Heart left ventricle (tissue), 16 donors: ENCODE data around the gene UNC5C. TPM values are rescaled to one million over a fixed set of nuclear protein-coding genes. Genes with fewer than 3 reads are reported as not detected.

Experiments
- ATAC-seq, 4 donors: fragments of 200-7000 bp; cut with Tn5 transposase; one replicate each; pipeline ENCODE4 v1.9.1; 2020 to 2022; ENCODE audit warnings: moderate library complexity in 4 of 4, mild to moderate bottlenecking in 3 of 4, moderate number of reproducible peaks in 1 of 4
- DNase-seq, 5 donors: peaks; one replicate each; pipeline ENCODE4 v3.0.0-alpha.2; 2020
- H3K27ac ChIP-seq, 12 donors: fragments of 200-600 bp; sonication (generic) in 4 of 12; one replicate each; pipeline versions ENCODE4 v1.5.0 to v1.8.0; 2016 to 2022; ENCODE audit warnings: mild to moderate bottlenecking in 2 of 12
- H3K27me3 ChIP-seq, 9 donors: fragments of 200-600 bp; sonication (generic) in 2 of 9; one replicate each; pipeline versions ENCODE4 v1.5.1 to v1.8.0; 2016 to 2022; ENCODE audit warnings: mild to moderate bottlenecking in 3 of 9
- H3K36me3 ChIP-seq, 9 donors: fragments of 200-600 bp; sonication (generic) in 2 of 9; one replicate each; pipeline versions ENCODE4 v1.5.0 to v1.8.0; 2018 to 2022; ENCODE audit warnings: mild to moderate bottlenecking in 2 of 9
- H3K4me1 ChIP-seq, 12 donors: fragments of 200-600 bp; sonication (generic) in 4 of 12; one replicate each; pipeline versions ENCODE4 v1.5.0 to v1.8.0; 2016 to 2022; ENCODE audit warnings: mild to moderate bottlenecking in 3 of 12
- H3K4me3 ChIP-seq, 12 donors: fragments of 200-600 bp; sonication (generic) in 4 of 12; one replicate each; pipeline versions ENCODE4 v1.5.0 to v1.8.0; 2017 to 2022; ENCODE audit warnings: mild to moderate bottlenecking in 9 of 12, moderate library complexity in 4 of 12
- H3K9me3 ChIP-seq, 12 donors: fragments of 200-600 bp; sonication (generic) in 4 of 12; one replicate each; pipeline versions ENCODE4 v1.5.0 to v1.8.0; 2016 to 2022; ENCODE audit warnings: mild to moderate bottlenecking in 1 of 12
- CTCF ChIP-seq, 12 donors: fragments of 200-600 bp; sonication (generic) in 4 of 12; IDR thresholded peaks; one replicate each; pipeline versions ENCODE4 v1.5.0 to v1.8.0; 2018 to 2022; ENCODE audit warnings: antibody characterized with exemption in 12 of 12, mild to moderate bottlenecking in 5 of 12
- POLR2A ChIP-seq, 2 donors: fragments of 450-650 bp; IDR thresholded peaks; one replicate each; pipeline ENCODE4 v1.6.1; 2017; ENCODE audit warnings: antibody characterized with exemption in 2 of 2, mild to moderate bottlenecking in 2 of 2, moderate library complexity in 2 of 2
- WGBS, 4 donors: extraction: QIAGEN DNeasy Blood & Tissue Kit in 2 of 4; methylation state at CpG; one replicate each; pipeline versions ENCODE4 v1.1.5 to v1.1.7; 2013 to 2018; 5-methylcytosine and 5-hydroxymethylcytosine counted together
- intact Hi-C, 10 donors: fragments of 100-400 bp; cut with DNase I; formaldehyde crosslinking; loops; one replicate each; pipeline versions ENCODE4 v1.11.1 to v1.14.2; 2022
- polyA plus RNA-seq, 2 donors: library from polyadenylated mRNA; stranded (reverse); fragments of 200-250 nt; gene quantifications; one replicate each; pipeline ENCODE4 v1.2.3, GENCODE V29; 2013
- total RNA-seq, 9 donors: library from RNA; depleted of rRNA in 2 of 9; stranded (reverse); fragments of >200 nt in 2 of 9; fragmentation: NEBNext Ultra II Directional in 3 of 9; extraction: Animal tissue kit (Norgen Biotek cat#: 25700) in 3 of 9; gene quantifications; one replicate each; pipeline versions ENCODE4 v1.1.0 to v1.2.4, GENCODE V29; 2016 to 2023
- donor health status: ischemic (EF 13 %, LVEDD 7.1; RV severe dilation, severe dysfunction).
- donor health status: healthy with polysubstance abuse.
- donor health status: DM: no; HTN: yes; CAD: no.
- donor health status: DM: no; HTN: no; CAD: no.
- donor health status: ischemic (EF 25% LVEDD 6.9; RV normal size, moderate dysfunction).
- donor health status: ischemic (EF 25% LVEDD 5.7; RV mildly dilated, moderate dysfunction).
- donor health status: healthy.
- donor health status: DM: yes; HTN: yes; CAD: no.
- donor health status: ischemic (EF 35%, LVEDD 5.7; RV mildly dilated, moderate dysfunction).
- donor health status: nonischemic (EF 11% LVEDD 7.7; RV severe dilation, severe dysfunction).
- donor health status: DM: yes; HTN: yes; CAD: no.
- donor health status: PGD.
- donor health status: ischemic (EF 29% LVEDD 5.4; RV normal size, mild dysfunction).
- donor health status: nonischemic (EF 23%, LVEDD 6.1; RV moderate dilation, normal function).

The UNC5C gene
- total and polyA plus RNA-seq, 11 donors = 0.23 to 2.8 (median 1.7) TPM

- 45 to 74% (median 61%) methylated on average over 1 of the region's 1 CpG for WGBS, 4 donors
- H3K4me1 ChIP-seq = peaks cover 0 to 7% (median 0%) of the 10 kb centered on the region in 12 donors
- no peak for DNase-seq
- no peak overlapping the region for H3K27ac ChIP-seq
- no peaks in the 10 kb centered on the region for H3K27me3 ChIP-seq
- TF ChIP-seq CTCF (IDR thresholded peaks at IDR 0.05) (no peak), POLR2A (IDR thresholded peaks at IDR 0.05) (no peak)
- no peaks in the 10 kb centered on the region for H3K36me3 ChIP-seq
- no peak overlapping the region for H3K4me3 ChIP-seq
- intact Hi-C loops = no loop called here
- ATAC-seq = no peak
- no peaks in the 10 kb centered on the region for H3K9me3 ChIP-seq
Measured at GRCh38 chr4:95531141-95531540, 17.6 kb downstream of the UNC5C start.

GRCh38 chr4:95529946-95530345 is 18.8 kb downstream of the UNC5C start:
- no peaks in the 10 kb centered on the region for H3K36me3 ChIP-seq
- ATAC-seq = no peak
- no peaks in the 10 kb centered on the region for H3K27me3 ChIP-seq
- TF ChIP-seq CTCF (IDR thresholded peaks at IDR 0.05) (no peak), POLR2A (IDR thresholded peaks at IDR 0.05) (no peak)
- H3K9me3 ChIP-seq = no peaks in the 10 kb centered on the region
- H3K27ac ChIP-seq = no peak overlapping the region
- no peak for DNase-seq
- intact Hi-C loops = no loop called here
- no peak overlapping the region for H3K4me3 ChIP-seq
- H3K4me1 ChIP-seq = peaks cover 0 to 7% (median 0%) of the 10 kb centered on the region in 12 donors

- intact Hi-C loops = no loop called here
- H3K4me3 ChIP-seq = no peak overlapping the region
- no peak for TF ChIP-seq CTCF (IDR thresholded peaks at IDR 0.05)
- no peak for TF ChIP-seq POLR2A (IDR thresholded peaks at IDR 0.05)
- H3K27me3 ChIP-seq = no peaks in the 10 kb centered on the region
- H3K9me3 ChIP-seq = no peaks in the 10 kb centered on the region
- peaks cover 0 to 13% (median 0%) of the 10 kb centered on the region in 12 donors for H3K4me1 ChIP-seq
- DNase-seq = no peak
- no peaks in the 10 kb centered on the region for H3K36me3 ChIP-seq
- 61 to 71% (median 66%) methylated on average over 4 of the region's 4 CpGs for WGBS, 4 donors
- peak; percentile 51 to 78 (median 65) for ATAC-seq
- no peak overlapping the region for H3K27ac ChIP-seq
Measured at GRCh38 chr4:95528388-95528948, 20.3 kb downstream of the UNC5C start.

GRCh38 chr4:95526075-95526474 is 22.7 kb downstream of the UNC5C start:
- ATAC-seq (no peak), DNase-seq (no peak)
- Histone ChIP-seq H3K27me3 (no peaks in the 10 kb centered on the region), H3K4me3 (no peak overlapping the region), H3K4me1 (peaks cover 0 to 13% (median 0%) of the 10 kb centered on the region in 12 donors), H3K36me3 (no peaks in the 10 kb centered on the region), H3K27ac (no peak overlapping the region), H3K9me3 (no peaks in the 10 kb centered on the region)
- intact Hi-C loops = no loop called here
- 80 to 87% (median 85%) methylated on average over 2 of the region's 2 CpGs for WGBS, 4 donors
- no peak for TF ChIP-seq POLR2A (IDR thresholded peaks at IDR 0.05)
- no peak for TF ChIP-seq CTCF (IDR thresholded peaks at IDR 0.05)
